ENCODE data around the gene TAAR2. TPM values are rescaled to one million over a fixed set of nuclear protein-coding genes. Genes with fewer than 3 reads are reported as not detected.

TAAR2 gene
- total and polyA plus RNA-seq, 2 of the 13 experiments (the other 11 are each of a cell fraction or from before 2014, with no cell fraction given), result not detected

DNA sequence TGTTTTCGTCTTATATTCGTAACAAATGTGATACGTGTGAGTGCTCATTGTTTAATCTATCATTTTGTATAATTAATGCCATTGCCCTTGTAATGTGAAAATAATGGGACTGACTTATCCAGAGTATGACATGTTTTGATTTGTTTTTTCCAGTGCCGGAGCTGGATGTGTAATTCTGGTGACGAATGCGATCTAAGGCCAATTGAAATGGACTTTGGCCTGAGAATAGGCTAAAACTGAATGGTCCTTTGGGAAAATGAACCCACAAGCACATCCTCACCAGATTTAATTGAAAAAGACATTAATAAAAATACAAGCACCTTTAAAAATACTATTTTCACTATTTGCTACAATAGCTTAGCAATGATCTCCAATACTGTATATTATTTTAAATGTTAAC, 27.9 kb downstream of the TAAR2 start (continued):
- TF ChIP-seq, protein P1, sequence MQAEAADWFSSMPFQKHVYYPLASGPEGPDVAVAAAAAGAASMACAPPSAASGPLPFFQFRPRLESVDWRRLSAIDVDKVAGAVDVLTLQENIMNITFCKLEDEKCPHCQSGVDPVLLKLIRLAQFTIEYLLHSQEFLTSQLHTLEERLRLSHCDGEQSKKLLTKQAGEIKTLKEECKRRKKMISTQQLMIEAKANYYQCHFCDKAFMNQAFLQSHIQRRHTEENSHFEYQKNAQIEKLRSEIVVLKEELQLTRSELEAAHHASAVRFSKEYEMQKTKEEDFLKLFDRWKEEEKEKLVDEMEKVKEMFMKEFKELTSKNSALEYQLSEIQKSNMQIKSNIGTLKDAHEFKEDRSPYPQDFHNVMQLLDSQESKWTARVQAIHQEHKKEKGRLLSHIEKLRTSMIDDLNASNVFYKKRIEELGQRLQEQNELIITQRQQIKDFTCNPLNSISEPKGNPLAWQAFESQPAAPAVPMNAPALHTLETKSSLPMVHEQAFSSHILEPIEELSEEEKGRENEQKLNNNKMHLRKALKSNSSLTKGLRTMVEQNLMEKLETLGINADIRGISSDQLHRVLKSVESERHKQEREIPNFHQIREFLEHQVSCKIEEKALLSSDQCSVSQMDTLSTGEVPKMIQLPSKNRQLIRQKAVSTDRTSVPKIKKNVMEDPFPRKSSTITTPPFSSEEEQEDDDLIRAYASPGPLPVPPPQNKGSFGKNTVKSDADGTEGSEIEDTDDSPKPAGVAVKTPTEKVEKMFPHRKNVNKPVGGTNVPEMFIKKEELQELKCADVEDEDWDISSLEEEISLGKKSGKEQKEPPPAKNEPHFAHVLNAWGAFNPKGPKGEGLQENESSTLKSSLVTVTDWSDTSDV (CRISPR knock-in tag; IDR thresholded peaks at IDR 0.05), result no peak
- no peak for TF ChIP-seq DR1 (CRISPR knock-in tag; IDR thresholded peaks at IDR 0.05)
- no peak for TF ChIP-seq ETV6 (CRISPR knock-in tag; conservative IDR thresholded peaks at IDR 0.05)
- TF ChIP-seq SMAD1 (CRISPR knock-in tag; IDR thresholded peaks at IDR 0.05; ENCODE audit: borderline replicate concordance, low read depth), result no peak

DNA sequence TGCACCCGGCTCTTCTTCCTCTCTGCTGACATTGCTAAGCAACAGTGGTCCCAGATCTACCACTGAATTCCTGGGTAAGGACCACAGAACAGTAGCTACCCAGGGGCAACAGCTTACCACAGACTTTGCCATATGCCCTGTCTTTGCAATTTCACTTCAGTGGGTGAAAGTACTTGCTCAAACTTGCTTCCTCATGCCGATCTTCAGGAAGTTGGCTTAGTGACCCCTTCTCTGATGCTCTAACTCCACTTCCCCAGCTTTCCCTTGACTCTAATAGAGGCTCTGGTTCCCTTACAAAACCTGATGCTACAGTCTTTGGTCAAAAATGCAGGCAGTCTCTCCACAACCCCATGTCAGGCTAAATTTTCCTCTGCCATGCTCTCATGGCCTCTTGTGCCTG, 31.2 kb downstream of the TAAR2 start:
- Histone ChIP-seq H3K4me2 (ENCODE audit: low read depth, low read length) (no peak overlapping the region), H3K27ac (ENCODE audit: extremely low read length, insufficient read depth, low read length) (no peak overlapping the region), H3K79me2 (ENCODE audit: insufficient read depth, low read length) (no peaks in the 10 kb centered on the region), H3K9ac (ENCODE audit: insufficient read depth, low read depth, low read length) (no peak overlapping the region), H3K4me3 (replicated peaks in 1 of 3; ENCODE audit: insufficient read depth in 1 of 3, low read depth in 2 of 3, low read length in 3 of 3) (no peak overlapping the region), H2AFZ (ENCODE audit: low read length) (no peak overlapping the region), H3K36me3 (replicated peaks in 1 of 2; ENCODE audit: control insufficient read depth in 1 of 2, insufficient read depth in 2 of 2, low read length in 2 of 2) (no peaks in the 10 kb centered on the region), H3K27me3 (ENCODE audit: control insufficient read depth in 1 of 2, insufficient read depth in 2 of 2, low read length in 2 of 2) (no peaks in the 10 kb centered on the region; a peak in 1 of 5 replicates), H4K20me1 (ENCODE audit: insufficient read depth, low read length) (no peaks in the 10 kb centered on the region), H3K9me3 (ENCODE audit: low read length) (no peaks in the 10 kb centered on the region), H3K4me1 (ENCODE audit: insufficient read depth, low read length) (no peaks in the 10 kb centered on the region)
- in situ Hi-C loops (cut with HindIII; ENCODE audit: extremely low pct_ligation_motif_present, low pct_unique_long_range_greater_than_20kb), result no loop called here
- ATAC-seq (no peak), DNase-seq (ENCODE audit: low spot score) (no peak), FAIRE-seq (no peak)
- CTCF ChIA-PET (ENCODE audit: low intra/inter-chr PET ratio, low total read pairs), result no interaction called here
- intact Hi-C loops (cut with micrococcal nuclease; ENCODE audit: unreplicated experiment), result no loop called here
- WGBS (ENCODE audit: low lambda C conversion rate), result 13% methylated on average over 2 of the region's 2 CpGs
- no TSS peak for BruUV-seq (replicated peaks)
- POLR2A ChIA-PET, result no interaction called here
- TF ChIP-seq, protein P2, sequence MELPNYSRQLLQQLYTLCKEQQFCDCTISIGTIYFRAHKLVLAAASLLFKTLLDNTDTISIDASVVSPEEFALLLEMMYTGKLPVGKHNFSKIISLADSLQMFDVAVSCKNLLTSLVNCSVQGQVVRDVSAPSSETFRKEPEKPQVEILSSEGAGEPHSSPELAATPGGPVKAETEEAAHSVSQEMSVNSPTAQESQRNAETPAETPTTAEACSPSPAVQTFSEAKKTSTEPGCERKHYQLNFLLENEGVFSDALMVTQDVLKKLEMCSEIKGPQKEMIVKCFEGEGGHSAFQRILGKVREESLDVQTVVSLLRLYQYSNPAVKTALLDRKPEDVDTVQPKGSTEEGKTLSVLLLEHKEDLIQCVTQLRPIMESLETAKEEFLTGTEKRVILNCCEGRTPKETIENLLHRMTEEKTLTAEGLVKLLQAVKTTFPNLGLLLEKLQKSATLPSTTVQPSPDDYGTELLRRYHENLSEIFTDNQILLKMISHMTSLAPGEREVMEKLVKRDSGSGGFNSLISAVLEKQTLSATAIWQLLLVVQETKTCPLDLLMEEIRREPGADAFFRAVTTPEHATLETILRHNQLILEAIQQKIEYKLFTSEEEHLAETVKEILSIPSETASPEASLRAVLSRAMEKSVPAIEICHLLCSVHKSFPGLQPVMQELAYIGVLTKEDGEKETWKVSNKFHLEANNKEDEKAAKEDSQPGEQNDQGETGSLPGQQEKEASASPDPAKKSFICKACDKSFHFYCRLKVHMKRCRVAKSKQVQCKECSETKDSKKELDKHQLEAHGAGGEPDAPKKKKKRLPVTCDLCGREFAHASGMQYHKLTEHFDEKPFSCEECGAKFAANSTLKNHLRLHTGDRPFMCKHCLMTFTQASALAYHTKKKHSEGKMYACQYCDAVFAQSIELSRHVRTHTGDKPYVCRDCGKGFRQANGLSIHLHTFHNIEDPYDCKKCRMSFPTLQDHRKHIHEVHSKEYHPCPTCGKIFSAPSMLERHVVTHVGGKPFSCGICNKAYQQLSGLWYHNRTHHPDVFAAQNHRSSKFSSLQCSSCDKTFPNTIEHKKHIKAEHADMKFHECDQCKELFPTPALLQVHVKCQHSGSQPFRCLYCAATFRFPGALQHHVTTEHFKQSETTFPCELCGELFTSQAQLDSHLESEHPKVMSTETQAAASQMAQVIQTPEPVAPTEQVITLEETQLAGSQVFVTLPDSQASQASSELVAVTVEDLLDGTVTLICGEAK (IDR thresholded peaks at IDR 0.05), result no peak
- TF ChIP-seq, protein P2 (CRISPR knock-in tag; IDR thresholded peaks at IDR 0.05), result no peak
- TF ChIP-seq CC2D1A (CRISPR knock-in tag; IDR thresholded peaks at IDR 0.05) (no peak), ELF1 (CRISPR knock-in tag; IDR thresholded peaks at IDR 0.05) (no peak), TBP (CRISPR knock-in tag; IDR thresholded peaks at IDR 0.05) (no peak), ZNF777 (CRISPR knock-in tag; IDR thresholded peaks at IDR 0.05) (no peak), MLLT10 (CRISPR knock-in tag; IDR thresholded peaks at IDR 0.05) (no peak), ZNF10 (CRISPR knock-in tag; IDR thresholded peaks at IDR 0.05; ENCODE audit: borderline replicate concordance, low read depth) (no peak), CBFB (CRISPR knock-in tag; IDR thresholded peaks at IDR 0.05) (no peak)
